ENCODE data around the gene COL21A1.

GRCh38 chr6:56289721-56290120, 42.3 kb upstream of the COL21A1 start:
- TF ChIP-seq GATA2 (IDR thresholded peaks at IDR 0.05; ENCODE audit: low read depth, low read length) (no peak), GATA3 (IDR thresholded peaks at IDR 0.05; ENCODE audit: low read depth, low read length) (no peak)
